ENCODE measurements around the gene FAHD1. TPM values are rescaled to one million over a fixed set of nuclear protein-coding genes. Genes with fewer than 3 reads are reported as not detected.

FAHD1 gene
- 83.4 and 95.7 TPM in 2 replicates for total RNA-seq

DNA sequence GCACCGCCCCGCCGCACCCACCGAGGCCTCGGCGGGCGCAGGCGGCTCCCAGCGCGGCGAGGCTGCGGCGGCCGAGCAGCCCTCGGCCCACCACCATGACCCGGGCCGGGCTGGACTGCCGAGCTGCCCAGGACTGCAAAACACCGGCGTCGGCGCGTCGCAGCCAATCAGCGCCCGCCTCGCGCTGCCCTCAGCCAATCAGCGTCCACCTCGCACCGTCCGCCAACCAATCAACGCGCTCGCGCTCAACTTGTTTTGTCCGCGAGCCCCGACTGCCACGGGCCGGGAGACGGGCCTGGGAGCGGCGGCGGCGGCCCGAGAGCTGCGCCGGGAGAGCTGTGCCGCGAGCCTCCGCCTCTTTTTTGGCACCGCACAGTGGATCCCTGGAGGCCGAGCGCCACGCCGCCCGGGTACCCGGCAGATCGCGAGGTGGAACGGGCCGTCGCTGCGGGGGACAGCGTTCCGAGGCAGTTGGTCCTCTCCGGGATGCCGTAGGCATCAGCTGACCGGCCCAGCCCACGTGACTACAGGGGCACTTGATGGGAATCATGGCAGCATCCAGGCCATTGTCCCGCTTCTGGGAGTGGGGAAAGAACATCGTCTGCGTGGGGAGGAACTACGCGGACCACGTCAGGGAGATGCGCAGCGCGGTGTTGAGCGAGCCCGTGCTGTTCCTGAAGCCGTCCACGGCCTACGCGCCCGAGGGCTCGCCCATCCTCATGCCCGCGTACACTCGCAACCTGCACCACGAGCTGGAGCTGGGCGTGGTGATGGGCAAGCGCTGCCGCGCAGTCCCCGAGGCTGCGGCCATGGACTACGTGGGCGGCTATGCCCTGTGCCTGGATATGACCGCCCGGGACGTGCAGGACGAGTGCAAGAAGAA, at the start of gene FAHD1, which contains the start of gene HAGH:
FAHD1 (plus strand) TSS at position 516 of the 883 bp plus-strand sequence; CDS start at position 549, 33 bp downstream.
HAGH (minus strand) TSS at position 135 of the 883 bp plus-strand sequence; CDS start at position 97, 38 bp downstream.

DNA sequence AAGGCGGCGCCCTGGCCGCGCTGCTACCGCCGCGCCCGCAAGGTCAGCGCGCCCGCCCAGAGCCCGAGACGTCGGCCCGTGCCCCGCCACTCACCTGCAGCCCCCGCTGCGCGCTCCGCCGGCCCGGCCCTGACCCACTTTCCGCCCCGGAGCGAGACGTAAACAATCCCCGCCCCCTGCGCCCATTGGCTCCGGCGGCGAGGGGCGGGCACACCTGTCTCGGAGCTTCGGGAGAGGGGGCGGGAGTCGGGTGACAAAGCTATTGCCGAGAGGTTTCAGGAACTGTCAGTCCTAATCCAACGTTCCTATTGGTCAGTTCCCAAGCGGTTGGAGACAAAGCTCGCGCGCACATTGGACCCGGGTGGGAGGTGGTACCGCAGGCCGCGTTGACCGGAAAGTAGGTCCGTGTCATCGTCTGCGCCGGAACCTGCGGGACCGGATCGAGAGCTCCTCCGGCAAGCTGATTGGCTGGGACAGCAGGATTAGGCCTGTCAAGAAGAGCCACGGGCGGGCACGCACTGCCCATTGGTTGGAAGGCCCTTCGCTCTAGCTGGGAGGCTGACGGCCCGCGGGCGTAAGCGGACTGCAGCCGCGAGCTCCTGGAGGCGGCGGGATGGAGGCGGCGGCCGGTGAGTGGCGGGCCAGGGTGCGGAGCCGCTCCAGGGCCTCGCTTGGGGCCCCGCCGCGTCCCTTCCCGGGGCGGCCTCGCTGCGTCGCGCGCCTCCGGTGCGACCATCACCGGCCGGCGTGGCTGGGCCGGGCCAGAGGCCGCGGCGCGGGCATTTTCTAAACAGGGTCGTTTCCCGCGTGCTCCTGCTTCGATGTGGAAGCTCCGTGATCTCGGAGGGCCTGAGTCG, 44.4 kb upstream of the FAHD1 start, which contains the start of the genes NUBP2 and SPSB3:
NUBP2 (plus strand) TSS at position 553 of the 857 bp plus-strand sequence; CDS start at position 614, 61 bp downstream.
SPSB3 (minus strand) TSS at position 164 of the 857 bp plus-strand sequence. CDS start 1,088 bp downstream, outside the sequence.

DNA sequence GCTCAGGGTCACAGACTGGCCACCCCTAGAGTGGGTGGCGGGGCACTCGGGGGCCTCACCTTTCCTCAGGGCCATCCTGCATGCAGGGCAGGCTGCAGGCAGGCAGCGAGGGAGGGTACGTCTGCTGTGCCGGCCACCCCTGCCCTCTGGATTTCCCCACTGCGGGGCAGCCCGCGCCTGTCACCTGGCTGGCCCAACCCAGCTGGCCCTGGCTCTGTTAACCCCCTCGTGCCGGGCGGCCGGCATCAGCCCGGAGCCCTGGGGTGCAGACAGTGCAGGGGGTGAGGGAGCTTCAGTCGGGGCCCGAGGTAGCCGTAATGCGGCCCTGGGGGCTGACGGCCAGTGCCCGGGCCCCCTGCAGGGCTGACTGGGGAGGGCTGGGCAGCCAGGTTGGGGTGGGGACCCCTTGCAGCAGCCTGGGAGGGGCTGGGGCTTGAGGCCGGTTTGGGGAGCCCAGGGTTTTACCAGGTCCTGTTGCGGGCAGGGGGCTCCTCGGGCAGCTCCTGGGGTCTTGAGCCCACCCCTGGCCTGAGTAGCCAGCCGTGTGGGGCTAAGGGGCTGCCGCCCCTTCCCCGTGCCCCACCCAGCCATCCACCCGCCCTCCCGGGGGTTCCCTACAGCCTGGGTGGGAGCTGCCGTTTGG, 33.3 kb upstream of the FAHD1 start, which contains the start of gene IGFALS:
IGFALS (minus strand) TSS at position 128 of the 643 bp plus-strand sequence; CDS start at position 75, 53 bp downstream.

DNA sequence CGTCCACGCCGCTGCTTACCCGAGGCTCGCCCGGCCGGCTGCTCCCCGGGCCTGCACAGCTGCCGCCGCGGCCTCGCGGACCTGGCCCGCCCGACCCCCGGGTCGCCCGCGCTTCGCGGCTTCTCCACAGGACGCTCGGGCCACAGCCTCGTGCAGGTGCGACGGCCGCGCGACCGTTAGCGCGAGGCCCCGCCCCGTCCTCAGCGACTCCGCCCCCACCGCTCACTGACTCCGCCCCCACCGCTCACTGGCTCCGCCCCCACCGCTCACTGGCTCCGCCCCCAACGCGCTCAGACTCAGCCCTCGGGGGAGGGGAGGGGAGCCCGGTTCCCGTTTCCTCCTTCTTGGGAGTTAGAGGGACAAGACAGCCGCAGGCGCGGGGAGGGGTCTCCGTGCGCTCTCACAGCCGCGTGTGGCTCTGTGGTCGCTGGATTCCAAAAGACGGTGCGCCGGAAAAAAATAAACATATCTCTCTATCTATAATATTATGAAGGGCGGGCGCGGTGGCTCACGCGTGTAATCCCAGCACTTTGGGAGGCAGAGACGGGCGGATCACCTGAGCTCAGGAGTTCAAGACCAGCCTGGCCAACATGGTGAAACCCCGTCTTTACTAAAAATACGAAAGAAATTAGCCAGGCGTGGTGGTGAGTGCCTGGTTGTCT, 45.1 kb downstream of the FAHD1 start, which contains the start of gene MEIOB:
MEIOB (minus strand) TSS at position 191 of the 662 bp plus-strand sequence. CDS start 3,989 bp downstream, outside the sequence.

Other genes with a start within 250 kb of the FAHD1 start
- 10.6 and 19.1 TPM in 2 replicates for gene IFT140, start 215.1 kb upstream of the FAHD1 start, total RNA-seq
- gene CRAMP1, start 214.8 kb upstream of the FAHD1 start, total RNA-seq, result 5.1 and 14.0 TPM in 2 replicates
- 55.7 and 84.5 TPM in 2 replicates for gene JPT2, start 148.9 kb upstream of the FAHD1 start, total RNA-seq
- gene MAPK8IP3, start 121.0 kb upstream of the FAHD1 start, total RNA-seq, result 18.8 and 31.3 TPM in 2 replicates
- gene NME3, start 55.7 kb upstream of the FAHD1 start, total RNA-seq, result 29.6 and 59.5 TPM in 2 replicates
- gene EME2, start 54.4 kb upstream of the FAHD1 start, total RNA-seq, result 8.9 and 14.9 TPM in 2 replicates
- gene MRPS34, start 54.1 kb upstream of the FAHD1 start, total RNA-seq, result 50.8 and 76.9 TPM in 2 replicates
- gene SPSB3, start 44.6 kb upstream of the FAHD1 start, total RNA-seq, result 35.5 TPM in 2 replicates
- gene NUBP2, start 44.2 kb upstream of the FAHD1 start, total RNA-seq, result 48.6 and 66.3 TPM in 2 replicates
- gene IGFALS, start 33.5 kb upstream of the FAHD1 start, total RNA-seq, result under 0.01 TPM in 1 of 2 replicates, not detected in the other
- 56.7 and 77.9 TPM in 2 replicates for gene HAGH, start 381 bp upstream of the FAHD1 start, total RNA-seq
- 0.07 TPM in 1 of 2 replicates, not detected in the other for gene MEIOB, start 45.0 kb downstream of the FAHD1 start, total RNA-seq
- gene HS3ST6, start 91.2 kb downstream of the FAHD1 start, total RNA-seq, result 0.34 and 0.50 TPM in 2 replicates
- 6.8 and 7.3 TPM in 2 replicates for gene MSRB1, start 116.0 kb downstream of the FAHD1 start, total RNA-seq
- gene RPL3L, start 127.5 kb downstream of the FAHD1 start, total RNA-seq, result under 0.01 TPM in 1 of 2 replicates, not detected in the other
- 158 and 171 TPM in 2 replicates for gene NDUFB10, start 132.3 kb downstream of the FAHD1 start, total RNA-seq
- 2,006 and 6,295 TPM in 2 replicates for gene RPS2, start 137.6 kb downstream of the FAHD1 start, total RNA-seq
- gene RNF151, start 139.7 kb downstream of the FAHD1 start, total RNA-seq, result not detected in 2 replicates
- gene TBL3, start 144.8 kb downstream of the FAHD1 start, total RNA-seq, result 50.2 and 57.3 TPM in 2 replicates
- 0.28 and 1.7 TPM in 2 replicates for gene NOXO1, start 154.3 kb downstream of the FAHD1 start, total RNA-seq
- 9.0 and 14.0 TPM in 2 replicates for gene GFER, start 157.0 kb downstream of the FAHD1 start, total RNA-seq
- 1.1 and 4.4 TPM in 2 replicates for gene SYNGR3, start 162.8 kb downstream of the FAHD1 start, total RNA-seq
- gene ZNF598, start 182.6 kb downstream of the FAHD1 start, total RNA-seq, result 47.8 and 68.7 TPM in 2 replicates
- under 0.01 TPM in 1 of 2 replicates, not detected in the other for gene NPW, start 192.6 kb downstream of the FAHD1 start, total RNA-seq
- gene NHERF2, start 199.7 kb downstream of the FAHD1 start, total RNA-seq, result 10.3 and 19.8 TPM in 2 replicates
- gene NTHL1, start 220.6 kb downstream of the FAHD1 start, total RNA-seq, result 17.4 and 21.2 TPM in 2 replicates
- gene TSC2, start 220.8 kb downstream of the FAHD1 start, total RNA-seq, result 19.8 and 53.7 TPM in 2 replicates

Data from nasal cavity respiratory epithelium epithelial cell of viscerocranial mucosa (primary cell).